ENCODE results near the gene CDY2B.
"Not testable (repeated sequence)": the region's sequence is repeated elsewhere in the genome, so short reads cannot be mapped to it uniquely, and the experiment has no call there.

DNA sequence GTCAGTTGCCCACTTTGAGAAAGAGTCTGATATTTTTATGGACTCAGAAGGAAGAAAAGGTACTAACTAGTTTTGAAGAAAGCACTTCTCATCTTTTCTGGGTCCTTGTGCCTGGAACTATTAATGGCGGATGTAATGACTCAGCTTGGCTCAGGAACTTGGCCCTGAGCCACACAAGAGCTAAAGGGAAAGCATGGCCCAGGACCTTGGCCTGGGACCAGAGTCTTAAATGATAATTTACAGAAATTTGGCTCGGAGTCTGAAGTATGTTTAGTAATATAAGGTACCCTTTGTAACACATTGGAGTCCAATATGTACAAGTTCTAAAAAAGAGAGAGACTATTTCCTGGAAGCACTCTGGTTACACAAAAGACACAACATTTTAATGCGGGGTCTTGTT lies 4.6 kb downstream of the CDY2B start:
- TF ChIP-seq MXI1 (IDR thresholded peaks at IDR 0.05; ENCODE audit: low read depth, low read length); TBP (optimal IDR thresholded peaks at IDR 0.05; ENCODE audit: low read depth, low read length); BRCA1 (IDR thresholded peaks at IDR 0.05); BRCA1 (CRISPR knock-in tag; IDR thresholded peaks at IDR 0.05); KDM1A (IDR thresholded peaks at IDR 0.05); L3MBTL2 (IDR thresholded peaks at IDR 0.05); EHMT2 (IDR thresholded peaks at IDR 0.05): not testable (repeated sequence)
- TF ChIP-seq, protein P1, sequence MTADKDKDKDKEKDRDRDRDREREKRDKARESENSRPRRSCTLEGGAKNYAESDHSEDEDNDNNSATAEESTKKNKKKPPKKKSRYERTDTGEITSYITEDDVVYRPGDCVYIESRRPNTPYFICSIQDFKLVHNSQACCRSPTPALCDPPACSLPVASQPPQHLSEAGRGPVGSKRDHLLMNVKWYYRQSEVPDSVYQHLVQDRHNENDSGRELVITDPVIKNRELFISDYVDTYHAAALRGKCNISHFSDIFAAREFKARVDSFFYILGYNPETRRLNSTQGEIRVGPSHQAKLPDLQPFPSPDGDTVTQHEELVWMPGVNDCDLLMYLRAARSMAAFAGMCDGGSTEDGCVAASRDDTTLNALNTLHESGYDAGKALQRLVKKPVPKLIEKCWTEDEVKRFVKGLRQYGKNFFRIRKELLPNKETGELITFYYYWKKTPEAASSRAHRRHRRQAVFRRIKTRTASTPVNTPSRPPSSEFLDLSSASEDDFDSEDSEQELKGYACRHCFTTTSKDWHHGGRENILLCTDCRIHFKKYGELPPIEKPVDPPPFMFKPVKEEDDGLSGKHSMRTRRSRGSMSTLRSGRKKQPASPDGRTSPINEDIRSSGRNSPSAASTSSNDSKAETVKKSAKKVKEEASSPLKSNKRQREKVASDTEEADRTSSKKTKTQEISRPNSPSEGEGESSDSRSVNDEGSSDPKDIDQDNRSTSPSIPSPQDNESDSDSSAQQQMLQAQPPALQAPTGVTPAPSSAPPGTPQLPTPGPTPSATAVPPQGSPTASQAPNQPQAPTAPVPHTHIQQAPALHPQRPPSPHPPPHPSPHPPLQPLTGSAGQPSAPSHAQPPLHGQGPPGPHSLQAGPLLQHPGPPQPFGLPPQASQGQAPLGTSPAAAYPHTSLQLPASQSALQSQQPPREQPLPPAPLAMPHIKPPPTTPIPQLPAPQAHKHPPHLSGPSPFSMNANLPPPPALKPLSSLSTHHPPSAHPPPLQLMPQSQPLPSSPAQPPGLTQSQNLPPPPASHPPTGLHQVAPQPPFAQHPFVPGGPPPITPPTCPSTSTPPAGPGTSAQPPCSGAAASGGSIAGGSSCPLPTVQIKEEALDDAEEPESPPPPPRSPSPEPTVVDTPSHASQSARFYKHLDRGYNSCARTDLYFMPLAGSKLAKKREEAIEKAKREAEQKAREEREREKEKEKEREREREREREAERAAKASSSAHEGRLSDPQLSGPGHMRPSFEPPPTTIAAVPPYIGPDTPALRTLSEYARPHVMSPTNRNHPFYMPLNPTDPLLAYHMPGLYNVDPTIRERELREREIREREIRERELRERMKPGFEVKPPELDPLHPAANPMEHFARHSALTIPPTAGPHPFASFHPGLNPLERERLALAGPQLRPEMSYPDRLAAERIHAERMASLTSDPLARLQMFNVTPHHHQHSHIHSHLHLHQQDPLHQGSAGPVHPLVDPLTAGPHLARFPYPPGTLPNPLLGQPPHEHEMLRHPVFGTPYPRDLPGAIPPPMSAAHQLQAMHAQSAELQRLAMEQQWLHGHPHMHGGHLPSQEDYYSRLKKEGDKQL (CRISPR knock-in tag; IDR thresholded peaks at IDR 0.05; ENCODE audit: borderline replicate concordance): not testable (repeated sequence)
- TF ChIP-seq, protein P2, sequence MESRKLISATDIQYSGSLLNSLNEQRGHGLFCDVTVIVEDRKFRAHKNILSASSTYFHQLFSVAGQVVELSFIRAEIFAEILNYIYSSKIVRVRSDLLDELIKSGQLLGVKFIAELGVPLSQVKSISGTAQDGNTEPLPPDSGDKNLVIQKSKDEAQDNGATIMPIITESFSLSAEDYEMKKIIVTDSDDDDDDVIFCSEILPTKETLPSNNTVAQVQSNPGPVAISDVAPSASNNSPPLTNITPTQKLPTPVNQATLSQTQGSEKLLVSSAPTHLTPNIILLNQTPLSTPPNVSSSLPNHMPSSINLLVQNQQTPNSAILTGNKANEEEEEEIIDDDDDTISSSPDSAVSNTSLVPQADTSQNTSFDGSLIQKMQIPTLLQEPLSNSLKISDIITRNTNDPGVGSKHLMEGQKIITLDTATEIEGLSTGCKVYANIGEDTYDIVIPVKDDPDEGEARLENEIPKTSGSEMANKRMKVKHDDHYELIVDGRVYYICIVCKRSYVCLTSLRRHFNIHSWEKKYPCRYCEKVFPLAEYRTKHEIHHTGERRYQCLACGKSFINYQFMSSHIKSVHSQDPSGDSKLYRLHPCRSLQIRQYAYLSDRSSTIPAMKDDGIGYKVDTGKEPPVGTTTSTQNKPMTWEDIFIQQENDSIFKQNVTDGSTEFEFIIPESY (CRISPR knock-in tag; IDR thresholded peaks at IDR 0.05): not testable (repeated sequence)

Measured in K562 (cell line).